Measurements from ENCODE around the gene HELB. TPM values are rescaled to one million over a fixed set of nuclear protein-coding genes. Genes with fewer than 3 reads are reported as not detected.

Gene HELB
- total RNA-seq, 1 experiment from 2014 or later = 4.1 TPM

DNA sequence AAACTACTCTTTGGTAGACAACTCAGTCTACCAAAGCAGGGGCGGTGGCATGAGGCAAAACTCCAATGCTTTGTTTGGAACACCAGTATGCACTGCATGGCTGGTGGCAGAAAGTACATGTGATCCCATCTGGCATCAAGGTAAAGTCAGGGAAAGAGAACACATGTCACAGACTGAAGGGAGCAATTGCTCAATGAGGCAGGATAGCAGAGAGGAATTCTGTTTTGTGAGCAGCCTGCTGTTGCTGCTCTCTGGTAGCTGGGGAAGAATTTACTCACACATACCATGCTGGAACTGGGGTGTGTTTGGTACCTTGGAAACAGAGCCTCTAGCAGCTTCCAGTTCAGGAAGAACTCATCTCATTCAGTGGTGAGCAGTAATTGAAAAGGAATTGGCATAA lies 84.8 kb downstream of the HELB start:
- POLR2A ChIA-PET (ENCODE audit: low non-redundant PET) = no interaction called here

More for the DNA sequence above, 84.8 kb downstream of the HELB start:
- H3K4me1 ChIP-seq (ENCODE audit: insufficient read depth, low read length, poor library complexity, severe bottlenecking) = no peaks in the 10 kb centered on the region
- DNase-seq (ENCODE audit: low spot score) = no peak
- no peaks in the 10 kb centered on the region for H3K36me3 ChIP-seq (ENCODE audit: insufficient read depth, low read length, poor library complexity, severe bottlenecking)
- TF ChIP-seq, protein P1, sequence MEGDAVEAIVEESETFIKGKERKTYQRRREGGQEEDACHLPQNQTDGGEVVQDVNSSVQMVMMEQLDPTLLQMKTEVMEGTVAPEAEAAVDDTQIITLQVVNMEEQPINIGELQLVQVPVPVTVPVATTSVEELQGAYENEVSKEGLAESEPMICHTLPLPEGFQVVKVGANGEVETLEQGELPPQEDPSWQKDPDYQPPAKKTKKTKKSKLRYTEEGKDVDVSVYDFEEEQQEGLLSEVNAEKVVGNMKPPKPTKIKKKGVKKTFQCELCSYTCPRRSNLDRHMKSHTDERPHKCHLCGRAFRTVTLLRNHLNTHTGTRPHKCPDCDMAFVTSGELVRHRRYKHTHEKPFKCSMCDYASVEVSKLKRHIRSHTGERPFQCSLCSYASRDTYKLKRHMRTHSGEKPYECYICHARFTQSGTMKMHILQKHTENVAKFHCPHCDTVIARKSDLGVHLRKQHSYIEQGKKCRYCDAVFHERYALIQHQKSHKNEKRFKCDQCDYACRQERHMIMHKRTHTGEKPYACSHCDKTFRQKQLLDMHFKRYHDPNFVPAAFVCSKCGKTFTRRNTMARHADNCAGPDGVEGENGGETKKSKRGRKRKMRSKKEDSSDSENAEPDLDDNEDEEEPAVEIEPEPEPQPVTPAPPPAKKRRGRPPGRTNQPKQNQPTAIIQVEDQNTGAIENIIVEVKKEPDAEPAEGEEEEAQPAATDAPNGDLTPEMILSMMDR (conservative IDR thresholded peaks at IDR 0.05; ENCODE audit: low read depth, low read length) = no peak
- TF ChIP-seq EZH2 (IDR thresholded peaks at IDR 0.05; ENCODE audit: borderline replicate concordance, low read depth, low read length, poor library complexity, severe bottlenecking) = no peak
- BruUV-seq (replicated peaks) = no TSS peak
- no peak overlapping the region for H3K27ac ChIP-seq (ENCODE audit: low read depth, low read length, poor library complexity, severe bottlenecking)
- H3K4me3 ChIP-seq (ENCODE audit: low read depth, low read length, poor library complexity, severe bottlenecking) = no peak overlapping the region
- no peaks in the 10 kb centered on the region for H3K27me3 ChIP-seq (replicated peaks; ENCODE audit: insufficient read depth, low read depth, low read length, poor library complexity)
- no peaks in the 10 kb centered on the region for H3K9me3 ChIP-seq (ENCODE audit: low read depth, low read length, poor library complexity, severe bottlenecking)
- CTCF ChIA-PET = no interaction called here
- intact Hi-C loops (cut with micrococcal nuclease; ENCODE audit: unreplicated experiment) = no loop called here

Other genes with a start within 250 kb of the HELB start
- gene LLPH, start 171.7 kb upstream of the HELB start, total RNA-seq (2021) = 49.5 and 51.3 TPM in 2 replicates
- gene TMBIM4, start 132.5 kb upstream of the HELB start, total RNA-seq (2021) = 61.8 and 62.1 TPM in 2 replicates
- gene IRAK3, start 113.3 kb upstream of the HELB start, total RNA-seq (2021) = 0.19 and 0.37 TPM in 2 replicates

Data from A673 (cell line).